EH (cell line): ENCODE data around the gene DSC1.
"Not testable (repeated sequence)": the region's sequence is repeated elsewhere in the genome, so short reads cannot be mapped to it uniquely, and the experiment has no call there.

Source experiments
- DNase-seq: peaks from one replicate; pipeline ENCODE4 v3.0.0-alpha.2; 2015; ENCODE audit warnings: low read depth

The DSC1 gene

DNA sequence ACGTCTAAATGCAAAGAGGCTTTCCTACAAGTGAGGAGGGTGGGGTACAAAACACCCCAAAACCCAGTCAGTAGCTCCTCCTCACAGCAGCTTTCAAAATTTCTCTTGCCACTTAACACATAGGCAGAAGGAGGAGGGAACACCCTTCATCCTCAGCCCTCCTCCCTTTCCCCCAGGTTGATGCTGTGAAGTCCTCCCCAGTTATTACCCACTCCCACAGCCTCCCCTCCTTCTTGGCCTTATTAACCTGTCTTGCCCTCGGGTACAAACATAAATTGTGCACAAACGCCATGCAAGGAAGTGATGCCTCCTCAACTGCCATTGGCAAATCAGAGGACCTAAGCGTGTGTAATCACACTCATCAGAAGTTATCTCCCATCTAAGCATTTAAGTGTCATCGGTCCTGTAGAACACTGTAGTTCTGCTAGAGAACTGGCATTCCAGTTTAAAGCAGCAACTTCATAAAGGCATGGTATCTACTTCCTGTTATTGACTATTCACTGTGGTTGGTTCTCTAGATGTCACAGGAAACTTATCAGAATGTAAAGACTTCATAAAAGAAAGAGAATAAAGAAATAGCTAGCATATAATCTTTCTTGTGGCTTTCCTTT is at the start of gene DSC1:
DSC1 (minus strand) TSS at position 32 of the 611 bp plus-strand sequence. CDS start 262 bp downstream, outside the sequence.
- no peak for DNase-seq

DNA sequence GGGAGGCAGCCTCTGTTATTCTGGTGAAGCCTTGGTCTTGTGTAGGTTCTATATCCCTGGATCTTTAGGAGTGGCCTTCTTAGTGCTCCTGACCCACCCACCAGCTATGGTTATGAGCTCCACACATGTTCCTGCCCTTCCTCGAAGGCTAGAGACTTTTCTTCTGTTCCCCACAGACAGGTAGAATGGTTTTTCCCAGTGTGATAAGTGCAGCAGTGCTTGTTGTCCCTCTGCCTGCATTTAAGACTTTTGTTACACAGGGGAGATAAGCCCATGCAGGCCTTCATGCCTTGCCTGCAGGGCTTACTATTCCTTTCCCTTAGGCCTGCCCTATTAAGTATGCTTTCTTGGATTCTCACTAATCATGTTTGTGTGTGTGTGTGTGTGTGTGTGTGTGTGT is 48.4 kb upstream of the DSC1 start:
- no peak for DNase-seq

DNA sequence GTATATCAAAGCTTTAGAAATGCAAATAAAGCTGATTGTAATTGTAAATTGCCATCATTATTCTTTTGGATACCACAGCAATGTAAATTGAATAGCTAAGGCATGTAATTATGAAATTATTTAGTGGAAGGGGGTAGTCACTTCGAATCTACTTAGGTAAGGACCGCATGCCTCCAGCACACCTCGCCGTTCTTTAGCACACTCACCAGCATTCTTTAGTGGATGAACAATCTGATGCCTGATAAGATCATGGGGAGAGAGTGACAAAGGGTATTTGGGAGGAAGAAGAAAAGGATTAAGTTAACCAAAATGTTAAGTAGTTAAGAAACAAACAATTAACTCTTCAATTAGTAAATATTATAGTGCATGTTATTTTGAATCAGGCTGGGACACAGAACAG is 46.4 kb upstream of the DSC1 start:
- DNase-seq, result no peak

GRCh38 chr18:31207391-31207790 is 44.7 kb upstream of the DSC1 start:
- no peak for DNase-seq

- DNase-seq, result no peak
These were observed 44.2 kb upstream of the DSC1 start for GRCh38 chr18:31206787-31207381.

GRCh38 chr18:31206071-31206470 is 43.4 kb upstream of the DSC1 start:
- DNase-seq, result no peak

- DNase-seq, result no peak
These were observed 42.6 kb upstream of the DSC1 start for GRCh38 chr18:31205273-31205672.

GRCh38 chr18:31204833-31205232 is 42.2 kb upstream of the DSC1 start:
- no peak for DNase-seq

GRCh38 chr18:31204166-31204565 is 41.5 kb upstream of the DSC1 start:
- DNase-seq, result no peak

DNA sequence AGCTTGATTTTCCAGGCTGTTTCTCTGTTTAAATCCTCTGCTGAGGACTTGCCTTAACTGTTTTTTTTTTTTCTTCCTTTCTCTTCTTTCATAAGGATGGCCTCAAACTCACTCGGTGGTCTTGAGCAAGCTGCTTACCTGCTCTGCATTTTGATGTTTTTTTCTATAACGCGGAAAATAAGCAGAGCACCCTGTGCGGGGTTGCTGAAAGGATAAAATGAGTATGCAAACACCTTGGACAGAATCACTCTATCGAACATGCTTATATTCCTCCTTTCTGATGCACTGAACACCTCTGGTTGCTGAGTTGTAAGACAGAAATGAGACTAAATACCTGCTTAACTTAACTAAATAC is 41.1 kb upstream of the DSC1 start:
- DNase-seq, result no peak

DNA sequence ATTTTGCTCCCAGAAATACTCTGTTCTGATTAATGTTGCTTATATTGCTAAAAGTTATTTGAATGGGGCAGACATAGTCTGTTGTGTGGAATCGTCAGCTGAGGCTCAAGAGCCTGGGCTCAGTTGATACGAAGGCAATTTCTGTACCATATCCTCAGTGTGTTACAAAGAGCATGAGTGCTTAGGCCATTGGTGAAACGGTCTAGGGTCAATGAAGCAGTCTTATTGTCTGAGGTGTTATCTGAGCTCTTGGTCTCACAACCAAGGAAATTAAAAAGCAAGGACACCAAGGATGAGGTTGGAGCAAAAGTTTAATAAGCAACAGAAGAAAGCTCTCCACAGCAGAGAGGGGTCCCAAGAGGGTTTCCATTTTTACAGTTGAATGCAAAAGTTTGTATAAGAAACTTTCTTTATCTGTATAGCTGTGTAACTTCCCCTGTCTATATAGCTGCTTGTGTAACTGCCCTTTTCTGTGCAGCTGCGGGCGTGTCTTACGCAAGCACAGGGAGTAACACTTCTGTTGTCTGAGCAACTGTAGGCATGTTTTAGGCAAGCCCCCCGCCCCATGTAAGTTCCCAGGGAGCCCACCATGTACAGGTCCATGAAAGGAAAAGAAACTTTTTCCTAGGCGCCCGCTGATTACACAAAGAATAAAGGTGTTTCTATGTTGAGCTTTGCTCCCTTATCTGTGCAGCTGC is 40.6 kb upstream of the DSC1 start:
- DNase-seq, result no peak

GRCh38 chr18:31199190-31199769 is 36.6 kb upstream of the DSC1 start:
- DNase-seq, result no peak

- no peak for DNase-seq
These were observed 35.0 kb upstream of the DSC1 start for GRCh38 chr18:31197676-31198075.

GRCh38 chr18:31195063-31195462 is 32.4 kb upstream of the DSC1 start:
- no peak for DNase-seq

DNA sequence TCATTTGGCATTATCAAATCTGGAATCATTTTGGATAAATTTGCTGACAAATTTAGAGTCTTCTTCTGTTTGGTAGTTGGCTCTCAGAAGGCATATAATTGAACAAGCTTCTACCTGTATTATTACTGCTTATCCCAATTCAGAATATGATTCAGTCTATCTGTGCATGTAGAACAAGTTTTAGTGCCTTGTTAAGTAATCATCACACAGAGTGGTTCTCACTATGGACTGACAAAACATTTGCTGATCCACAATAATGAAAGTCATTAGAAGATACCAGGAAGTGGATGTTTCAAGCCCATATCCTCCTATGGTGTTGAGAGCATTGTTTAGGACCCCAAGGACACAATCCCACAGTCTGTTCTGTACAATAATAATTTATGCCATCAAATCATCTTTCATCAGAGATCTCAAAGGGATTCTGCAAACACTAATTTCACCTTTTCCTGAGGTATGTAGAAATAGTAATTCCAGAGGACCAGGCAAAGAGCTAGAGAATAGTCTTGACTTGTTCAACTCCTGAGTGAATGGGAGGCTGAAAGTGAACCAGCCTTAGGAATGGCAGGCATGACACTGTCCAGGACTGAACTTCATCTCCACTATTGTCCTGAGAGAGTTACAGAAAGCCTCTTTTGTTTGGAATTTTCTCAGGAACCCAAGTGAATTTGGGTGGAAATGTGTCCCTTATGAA is 29.6 kb upstream of the DSC1 start:
- no peak for DNase-seq

DNA sequence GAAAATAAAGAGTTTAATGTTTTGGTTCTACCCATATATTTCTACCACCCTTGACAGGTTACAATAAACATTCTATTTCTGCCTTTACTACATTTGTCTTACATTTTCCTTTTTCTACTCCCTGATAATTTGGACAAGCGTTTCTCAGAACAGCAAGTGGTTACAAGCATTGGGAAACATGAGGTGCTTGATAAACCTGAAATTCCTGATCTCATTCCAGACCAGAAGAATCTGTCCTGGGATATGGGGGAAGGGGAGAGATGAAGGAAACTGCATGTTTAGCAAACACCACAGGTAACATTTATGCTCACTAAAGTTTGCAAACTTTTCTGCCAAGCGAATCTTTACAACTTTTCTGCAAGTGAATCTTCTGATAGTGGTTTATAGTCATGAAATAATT is 28.3 kb upstream of the DSC1 start:
- no peak for DNase-seq

- no peak for DNase-seq
These were observed 27.1 kb upstream of the DSC1 start for GRCh38 chr18:31189757-31190156.

DNA sequence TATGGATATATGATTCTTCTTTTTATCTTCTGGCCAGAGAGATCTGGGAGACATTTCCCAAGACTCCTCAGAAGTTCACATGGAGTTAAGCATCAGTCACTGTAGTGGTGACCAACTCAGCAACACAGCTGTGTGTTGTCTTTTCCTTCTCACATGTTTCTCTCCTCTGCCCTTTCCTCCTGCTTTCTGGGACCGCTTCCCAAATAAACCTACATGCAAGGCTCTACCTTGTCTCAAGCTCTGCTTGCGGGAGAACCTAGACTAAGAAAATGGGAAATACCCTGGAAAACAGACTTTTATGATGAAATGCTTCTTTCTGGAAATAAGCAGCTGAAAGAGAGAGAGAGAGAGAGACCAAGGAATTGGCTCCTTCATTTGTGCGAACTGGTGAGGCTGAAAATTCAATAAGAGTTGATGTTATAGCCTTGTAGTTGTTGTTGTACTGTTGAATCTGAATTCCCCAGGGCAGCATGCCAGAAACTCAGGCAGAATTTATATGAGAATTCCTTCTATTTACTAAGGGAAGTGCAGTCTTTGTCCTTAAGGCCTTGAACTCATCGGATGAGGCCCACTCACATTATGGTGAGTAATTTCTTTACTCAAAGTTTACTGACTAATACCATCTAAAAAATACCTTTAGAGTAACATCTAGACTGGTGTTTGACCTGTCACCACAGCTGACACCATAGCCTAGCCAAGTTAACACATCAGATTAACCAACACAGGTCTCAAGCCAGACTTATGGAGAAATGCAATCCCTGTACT is 22.7 kb upstream of the DSC1 start:
- no peak for DNase-seq

DNA sequence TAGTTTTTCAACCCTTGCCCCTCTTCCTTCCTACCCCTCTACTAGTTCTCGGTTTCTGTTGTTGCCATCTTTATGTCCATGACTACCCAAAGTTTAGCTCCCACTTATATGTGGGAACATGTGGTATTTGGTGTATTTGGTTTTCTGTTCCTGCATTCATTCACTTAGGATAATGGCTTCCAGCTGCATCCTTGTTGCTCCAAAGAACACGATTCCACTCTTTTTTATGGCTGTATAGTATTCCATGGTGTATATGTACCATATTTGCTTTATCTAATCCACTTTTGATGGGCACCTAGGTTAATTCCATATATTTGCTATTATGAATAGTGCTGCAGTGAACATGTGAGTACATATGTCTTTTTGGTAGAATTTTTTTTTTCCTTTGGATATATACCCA is 20.6 kb upstream of the DSC1 start:
- DNase-seq, result no peak

DNA sequence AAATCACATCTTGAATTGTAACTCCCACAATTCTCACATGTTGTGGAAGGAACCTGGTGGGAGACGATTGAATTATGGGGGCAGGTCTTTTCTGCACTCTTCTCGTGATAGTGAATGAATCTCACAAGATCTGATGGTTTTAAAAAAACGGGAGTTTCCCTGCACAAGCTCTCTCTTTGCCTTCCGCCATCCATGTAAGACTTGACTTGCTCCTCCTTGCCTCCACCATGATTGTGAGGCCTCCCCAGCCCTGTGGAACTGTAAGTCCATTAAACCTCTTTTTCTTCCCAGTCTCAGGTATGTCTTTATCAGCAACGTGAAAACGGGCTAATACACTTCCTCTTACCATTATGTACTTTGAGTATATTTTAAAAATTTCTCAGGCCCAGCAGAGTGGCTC is 14.7 kb upstream of the DSC1 start:
- DNase-seq, result not testable (repeated sequence)

DNA sequence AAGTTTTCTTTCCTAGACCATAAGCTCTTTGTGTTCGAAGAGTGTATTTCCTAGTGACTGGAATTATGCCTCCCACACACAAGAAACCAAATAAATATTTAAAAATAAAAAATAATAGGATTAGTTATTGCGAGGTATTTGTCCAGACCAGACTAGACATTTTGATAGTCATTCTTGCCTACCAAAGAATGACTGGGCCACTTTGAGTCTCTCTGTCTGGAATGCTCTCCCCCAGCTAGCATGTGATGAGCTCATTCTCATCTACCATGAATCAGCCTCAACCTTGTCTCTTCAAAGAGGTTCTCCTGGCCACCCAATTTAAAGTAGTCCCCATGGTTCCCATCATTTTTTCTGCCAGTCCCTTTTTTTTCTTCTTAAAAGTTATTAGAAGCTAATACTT is 13.9 kb upstream of the DSC1 start:
- no peak for DNase-seq
